DND-41 (cell line): Measurements from ENCODE around the gene MVB12A.

ENCODE experiments used
- EZH2 ChIP-seq: IDR thresholded peaks from 3 replicates; pipeline ENCODE4 v1.6.1; 2012; ENCODE audit warnings: borderline replicate concordance, low read depth, mild to moderate bottlenecking, moderate library complexity, low read length, inconsistent platforms; ENCODE audit not compliant: severe bottlenecking
- TF ChIP-seq, protein P1 (sequence below): IDR thresholded peaks from 2 replicates; pipeline ENCODE4 v1.5.1; 2012; ENCODE audit warnings: borderline replicate concordance, low read length, moderate library complexity, mild to moderate bottlenecking; ENCODE audit not compliant: poor library complexity, severe bottlenecking; ENCODE audit errors: extremely low read depth

DNA sequence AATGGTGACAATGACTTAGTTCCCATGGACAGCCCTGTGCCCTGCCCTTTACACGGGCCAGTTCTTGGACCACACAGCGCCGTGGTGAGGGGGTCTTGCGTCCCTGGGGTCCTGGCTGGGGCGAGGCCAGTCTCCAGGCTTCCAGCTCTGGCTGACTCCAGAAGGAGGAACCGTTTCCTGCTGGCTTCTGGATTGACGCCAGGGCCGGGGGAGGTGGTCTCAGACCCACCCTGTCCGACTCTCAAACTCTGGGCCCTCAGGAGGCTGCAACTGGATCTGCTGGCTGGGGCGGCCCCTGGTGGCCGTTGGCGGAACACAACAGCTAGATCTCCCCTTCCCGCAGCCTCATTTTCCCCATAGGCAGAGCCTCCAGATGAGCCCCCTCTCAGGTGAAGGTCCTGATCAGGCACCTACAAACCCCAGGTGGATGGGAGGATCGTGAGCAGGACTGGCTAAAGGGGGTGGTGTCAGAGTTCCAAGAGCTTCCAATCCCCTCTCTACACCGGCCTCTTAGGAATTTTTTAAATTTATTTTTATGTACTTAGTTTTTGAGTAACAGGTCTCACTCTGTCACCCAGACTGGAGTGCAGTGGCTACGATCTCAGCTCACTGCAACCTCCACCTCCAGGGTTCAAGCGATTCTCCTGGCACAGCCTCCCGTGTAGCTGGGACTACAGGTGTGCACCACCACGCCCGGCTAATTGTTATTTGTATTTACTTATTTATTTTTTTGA is 33.8 kb upstream of the MVB12A start:
- no peak for TF ChIP-seq EZH2
- TF ChIP-seq, protein P1, sequence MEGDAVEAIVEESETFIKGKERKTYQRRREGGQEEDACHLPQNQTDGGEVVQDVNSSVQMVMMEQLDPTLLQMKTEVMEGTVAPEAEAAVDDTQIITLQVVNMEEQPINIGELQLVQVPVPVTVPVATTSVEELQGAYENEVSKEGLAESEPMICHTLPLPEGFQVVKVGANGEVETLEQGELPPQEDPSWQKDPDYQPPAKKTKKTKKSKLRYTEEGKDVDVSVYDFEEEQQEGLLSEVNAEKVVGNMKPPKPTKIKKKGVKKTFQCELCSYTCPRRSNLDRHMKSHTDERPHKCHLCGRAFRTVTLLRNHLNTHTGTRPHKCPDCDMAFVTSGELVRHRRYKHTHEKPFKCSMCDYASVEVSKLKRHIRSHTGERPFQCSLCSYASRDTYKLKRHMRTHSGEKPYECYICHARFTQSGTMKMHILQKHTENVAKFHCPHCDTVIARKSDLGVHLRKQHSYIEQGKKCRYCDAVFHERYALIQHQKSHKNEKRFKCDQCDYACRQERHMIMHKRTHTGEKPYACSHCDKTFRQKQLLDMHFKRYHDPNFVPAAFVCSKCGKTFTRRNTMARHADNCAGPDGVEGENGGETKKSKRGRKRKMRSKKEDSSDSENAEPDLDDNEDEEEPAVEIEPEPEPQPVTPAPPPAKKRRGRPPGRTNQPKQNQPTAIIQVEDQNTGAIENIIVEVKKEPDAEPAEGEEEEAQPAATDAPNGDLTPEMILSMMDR = peak; percentile 95
